Dendritic cell treated with granulocyte-macrophage colony-stimulating factor and Interleukin-4, amounts not matched to agents 40 ng/mL and 50 ng/mL, for 4 days (primary cell): ENCODE results near the gene ST3GAL3.

Experiments used
- H3K27ac Mint-ChIP-seq: one replicate; pipeline ENCODE4 v1.8.0; 2022; ENCODE audit warnings: mild to moderate bottlenecking, mixed read lengths
- H3K27me3 Mint-ChIP-seq: one replicate; pipeline ENCODE4 v1.8.0; 2022; ENCODE audit warnings: mild to moderate bottlenecking, mixed read lengths
- H3K36me3 Mint-ChIP-seq: one replicate; pipeline ENCODE4 v1.8.0; 2022; ENCODE audit warnings: low read depth, mixed read lengths
- H3K4me1 Mint-ChIP-seq: one replicate; pipeline ENCODE4 v1.8.0; 2022; ENCODE audit warnings: low read depth, mixed read lengths
- H3K4me3 Mint-ChIP-seq: one replicate; pipeline ENCODE4 v1.8.0; 2022; ENCODE audit warnings: mild to moderate bottlenecking, moderate library complexity, mixed read lengths
- H3K9me3 Mint-ChIP-seq: one replicate; pipeline ENCODE4 v1.8.0; 2022; ENCODE audit warnings: mixed read lengths
- intact Hi-C: fragments of 100-400 bp; cut with micrococcal nuclease; formaldehyde crosslinking; loops from one replicate; pipeline ENCODE4 v1.15.0; 2022

ST3GAL3 gene

DNA sequence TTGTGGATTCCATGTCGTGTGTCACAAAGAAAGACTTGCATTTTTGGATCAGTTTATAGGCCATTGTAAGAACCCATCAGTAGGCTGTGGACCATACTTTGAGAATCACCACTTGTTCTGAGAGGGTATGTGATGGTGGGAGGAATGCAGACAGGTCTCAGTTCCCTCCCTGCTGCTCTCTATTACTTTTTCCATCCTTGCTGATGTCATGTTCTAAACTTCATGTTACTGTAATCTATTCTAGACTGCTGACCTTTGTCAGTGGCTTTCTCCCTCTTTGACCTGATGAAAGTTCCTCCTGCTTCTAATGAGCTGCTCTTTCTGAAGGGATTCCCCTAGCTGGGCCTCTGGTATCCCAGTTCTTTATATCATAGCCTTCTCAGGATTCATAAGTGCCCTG lies 46.1 kb downstream of the ST3GAL3 start:
- Mint-ChIP-seq H3K36me3 (no peaks in the 10 kb centered on the region), H3K4me3 (no peak overlapping the region), H3K4me1 (no peaks in the 10 kb centered on the region), H3K9me3 (no peaks in the 10 kb centered on the region), H3K27ac (no peak overlapping the region), H3K27me3 (no peaks in the 10 kb centered on the region)
- intact Hi-C loops: no loop called here

DNA sequence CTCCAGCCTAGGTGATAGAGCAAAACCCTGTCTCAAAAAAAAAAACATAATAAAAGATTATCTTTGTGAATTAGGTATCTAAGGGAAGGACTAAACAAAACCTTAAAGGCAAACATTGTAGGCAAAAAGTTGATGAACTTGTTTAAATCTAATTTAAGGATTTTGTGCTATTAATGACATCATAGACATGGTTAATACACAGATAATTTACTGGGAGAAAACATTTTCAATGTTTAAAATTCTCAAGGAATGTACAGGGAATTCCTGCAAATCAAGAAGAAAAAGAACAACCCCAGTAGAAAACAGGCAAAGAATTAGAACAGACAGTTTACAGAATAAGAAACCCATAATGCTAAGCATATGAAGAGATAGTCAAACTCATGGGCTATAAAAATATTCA lies 47.6 kb downstream of the ST3GAL3 start:
- Mint-ChIP-seq H3K4me3 (no peak overlapping the region), H3K27me3 (no peaks in the 10 kb centered on the region), H3K36me3 (no peaks in the 10 kb centered on the region), H3K9me3 (no peaks in the 10 kb centered on the region), H3K27ac (no peak overlapping the region), H3K4me1 (no peaks in the 10 kb centered on the region)
- intact Hi-C loops: no loop called here

DNA sequence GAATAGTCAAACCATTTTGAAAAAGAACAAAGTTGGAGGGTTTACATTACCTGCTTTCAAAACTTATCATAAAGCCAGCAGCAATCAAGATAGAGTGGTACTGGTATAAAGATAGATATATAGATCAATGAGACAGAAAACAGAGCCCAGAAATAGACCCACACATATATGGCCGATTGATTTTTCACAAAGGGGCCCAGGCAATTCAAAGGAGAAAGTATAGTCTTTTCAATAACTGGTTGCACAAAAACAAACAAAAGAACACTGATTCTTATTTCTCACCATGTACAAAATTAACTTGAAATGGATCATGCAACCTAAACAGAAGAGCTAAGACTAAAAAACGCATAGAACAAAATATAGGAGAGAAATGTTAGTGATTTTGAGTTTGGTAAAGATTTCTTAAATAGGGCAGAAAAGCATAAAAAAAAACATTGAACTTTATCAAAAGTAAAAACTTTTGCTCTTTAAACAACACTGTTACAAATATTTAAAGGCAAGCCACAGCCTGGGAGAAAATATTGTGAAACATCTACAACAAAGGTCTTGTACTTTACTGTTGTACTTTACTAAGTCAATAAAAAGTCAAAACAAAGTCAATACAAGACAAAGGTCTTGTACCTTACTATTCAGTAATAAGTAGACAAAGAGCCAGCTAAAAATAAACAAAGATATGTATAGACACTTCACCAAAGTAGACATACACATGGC lies 50.2 kb downstream of the ST3GAL3 start:
- Mint-ChIP-seq H3K27ac (no peak overlapping the region), H3K9me3 (no peaks in the 10 kb centered on the region), H3K36me3 (no peaks in the 10 kb centered on the region), H3K27me3 (no peaks in the 10 kb centered on the region), H3K4me3 (no peak overlapping the region), H3K4me1 (no peaks in the 10 kb centered on the region)
- intact Hi-C loops: no loop called here

DNA sequence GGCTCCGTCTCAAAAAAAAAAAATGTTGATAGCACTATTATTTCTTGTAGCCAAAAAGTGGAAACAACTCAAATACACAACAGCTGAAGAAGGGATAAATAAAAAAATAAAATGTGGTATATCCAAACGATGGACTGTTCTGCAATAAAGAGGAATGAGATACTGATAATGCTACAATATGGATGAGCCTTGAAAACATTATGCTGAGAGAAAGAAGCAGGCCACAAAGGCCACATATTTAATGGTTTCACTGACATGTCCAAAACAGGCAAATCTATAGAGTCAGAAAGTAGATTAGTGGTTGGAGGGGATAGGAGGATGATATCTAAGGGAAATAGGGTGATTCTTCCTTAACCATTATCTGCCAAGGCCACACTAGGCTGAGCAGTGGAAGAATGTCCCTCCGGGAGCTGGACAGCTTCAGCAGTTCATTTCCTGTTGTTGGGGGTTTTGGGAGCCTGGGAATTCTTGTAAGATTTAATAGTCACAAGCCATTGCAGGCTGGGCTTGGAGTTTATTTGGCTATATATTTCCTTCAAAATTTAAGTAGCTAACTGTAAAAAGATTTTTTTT lies 53.5 kb downstream of the ST3GAL3 start:
- Mint-ChIP-seq H3K27ac (no peak overlapping the region), H3K4me1 (peaks cover 12% of the 10 kb centered on the region), H3K9me3 (no peaks in the 10 kb centered on the region), H3K4me3 (no peak overlapping the region), H3K36me3 (no peaks in the 10 kb centered on the region), H3K27me3 (no peaks in the 10 kb centered on the region)
- intact Hi-C loops: no loop called here

DNA sequence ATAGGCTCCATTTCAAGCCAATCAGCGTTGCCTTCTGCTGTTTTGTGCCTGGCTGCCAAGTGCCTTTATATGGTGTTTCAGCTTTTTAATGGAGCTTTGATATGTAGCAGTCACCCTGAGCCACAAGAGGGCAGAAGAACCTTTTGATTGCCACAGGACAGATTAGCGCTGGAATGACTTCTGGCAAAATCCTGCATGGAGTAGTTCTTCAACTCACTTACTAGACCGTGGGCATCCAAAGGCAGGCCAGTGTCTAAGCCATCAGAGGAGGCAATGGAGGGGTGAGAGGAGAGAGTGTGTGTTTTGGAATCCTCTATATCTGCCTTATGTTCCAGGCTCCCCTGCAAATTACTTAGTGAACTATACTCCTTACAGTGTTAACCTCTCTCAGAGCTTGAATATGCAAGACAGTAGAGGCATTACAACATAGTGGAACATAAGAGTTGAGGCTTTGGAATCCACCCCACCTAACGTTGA lies 56.2 kb downstream of the ST3GAL3 start:
- intact Hi-C loops: loop anchor here (1.0 kb wide), 2 partner anchors 171 to 273 kb away; no protein-coding TSS in a partner anchor
- H3K9me3 Mint-ChIP-seq: no peaks in the 10 kb centered on the region
- no peaks in the 10 kb centered on the region for H3K36me3 Mint-ChIP-seq
- peaks cover 12% of the 10 kb centered on the region for H3K4me1 Mint-ChIP-seq
- H3K27me3 Mint-ChIP-seq: no peaks in the 10 kb centered on the region
- no peak overlapping the region for H3K4me3 Mint-ChIP-seq
- H3K27ac Mint-ChIP-seq: no peak overlapping the region

DNA sequence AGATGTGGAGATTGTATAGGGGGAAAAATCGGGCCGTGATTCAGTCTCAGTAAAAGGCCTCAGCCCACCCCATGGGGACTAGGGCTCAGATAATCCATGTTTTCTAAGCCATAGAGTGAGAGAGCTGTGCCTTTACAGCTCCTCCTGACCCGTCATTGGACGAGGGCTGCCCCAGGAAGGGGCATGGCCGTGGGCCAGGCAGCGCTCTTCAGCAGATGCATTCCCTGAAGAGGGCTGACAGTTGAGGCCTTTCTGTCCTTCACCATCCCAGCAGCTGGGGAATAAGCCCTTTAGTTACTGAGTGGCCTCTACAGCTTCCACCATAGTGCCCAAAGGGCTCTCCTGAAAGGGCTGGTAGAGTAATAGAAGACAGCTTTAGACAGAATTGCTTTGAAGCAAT lies 57.2 kb downstream of the ST3GAL3 start:
- H3K4me3 Mint-ChIP-seq: no peak overlapping the region
- no peaks in the 10 kb centered on the region for H3K36me3 Mint-ChIP-seq
- H3K27me3 Mint-ChIP-seq: no peaks in the 10 kb centered on the region
- intact Hi-C loops: no loop called here
- no peak overlapping the region for H3K27ac Mint-ChIP-seq
- peaks cover 12% of the 10 kb centered on the region for H3K4me1 Mint-ChIP-seq
- no peaks in the 10 kb centered on the region for H3K9me3 Mint-ChIP-seq

DNA sequence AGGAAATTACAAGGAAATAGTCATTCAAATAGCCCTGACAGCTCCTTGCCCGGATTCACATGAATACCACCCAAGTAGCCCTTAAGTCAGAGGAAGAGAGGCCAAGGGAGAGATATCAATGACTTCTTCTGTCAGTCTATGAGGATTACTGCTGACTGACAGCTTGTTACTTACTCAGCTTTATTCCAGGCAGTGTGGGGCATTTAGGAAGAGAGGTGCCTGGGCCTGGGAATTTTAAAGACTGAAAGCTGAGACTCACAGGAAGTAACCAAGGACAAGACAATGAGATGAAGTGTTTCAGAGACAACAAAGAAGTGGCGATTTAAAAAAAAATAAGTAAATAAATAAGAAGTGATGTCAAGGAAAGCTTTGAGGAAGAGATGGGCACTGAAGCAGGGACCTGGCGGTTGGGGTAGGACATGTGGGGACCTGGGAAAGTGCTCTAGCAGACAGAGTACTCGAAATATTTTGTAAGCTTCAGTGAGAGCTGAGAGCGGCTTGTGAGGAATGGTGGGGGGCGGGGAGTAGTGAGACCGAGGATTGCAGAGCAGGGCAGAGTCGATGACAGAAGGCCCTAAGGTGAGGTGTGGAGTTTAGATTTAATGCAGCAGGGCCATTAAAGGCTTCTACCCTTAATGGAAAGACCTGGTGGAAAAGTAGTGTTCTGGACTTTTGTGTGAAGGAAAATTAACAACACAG lies 58.9 kb downstream of the ST3GAL3 start:
- Mint-ChIP-seq H3K4me1 (peaks cover 12% of the 10 kb centered on the region), H3K27ac (no peak overlapping the region), H3K4me3 (no peak overlapping the region), H3K27me3 (no peaks in the 10 kb centered on the region), H3K9me3 (no peaks in the 10 kb centered on the region), H3K36me3 (no peaks in the 10 kb centered on the region)
- intact Hi-C loops: no loop called here

DNA sequence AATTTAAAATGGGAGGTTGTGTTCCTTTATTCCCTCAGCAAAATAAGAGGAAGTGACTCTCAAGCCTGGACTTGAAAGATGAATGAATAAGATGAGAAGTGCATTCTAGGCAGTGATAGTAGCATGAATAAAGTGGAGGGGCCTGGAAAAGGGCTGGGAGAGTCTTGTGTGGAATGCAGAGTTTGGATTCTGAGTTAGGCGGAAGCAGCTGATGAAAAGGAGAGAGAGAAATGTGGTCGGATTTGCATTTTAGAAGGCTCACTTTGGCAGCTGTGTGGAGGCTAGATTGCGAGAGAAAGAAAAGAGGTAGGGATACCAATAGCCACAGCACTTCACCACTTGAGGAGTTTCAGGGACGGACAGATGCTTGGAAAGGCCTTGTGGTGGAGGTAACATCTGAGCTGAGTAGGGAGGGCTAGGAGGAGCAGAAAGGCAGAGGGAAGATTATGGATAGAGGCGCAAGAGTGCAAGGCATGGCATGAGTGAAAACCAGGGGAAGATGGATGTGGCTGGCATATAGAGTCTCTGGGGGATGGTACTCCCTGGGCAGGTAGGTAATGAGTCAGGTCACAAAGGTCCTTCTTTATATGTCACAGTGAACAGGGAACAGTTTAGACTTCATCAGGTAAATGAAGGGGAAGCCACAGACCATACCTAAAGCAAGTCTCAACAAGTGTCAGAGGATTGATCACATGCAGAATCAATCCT lies 59.6 kb downstream of the ST3GAL3 start:
- H3K27me3 Mint-ChIP-seq: no peaks in the 10 kb centered on the region
- H3K27ac Mint-ChIP-seq: no peak overlapping the region
- no peaks in the 10 kb centered on the region for H3K9me3 Mint-ChIP-seq
- intact Hi-C loops: no loop called here
- H3K36me3 Mint-ChIP-seq: no peaks in the 10 kb centered on the region
- H3K4me1 Mint-ChIP-seq: peaks cover 12% of the 10 kb centered on the region
- no peak overlapping the region for H3K4me3 Mint-ChIP-seq

DNA sequence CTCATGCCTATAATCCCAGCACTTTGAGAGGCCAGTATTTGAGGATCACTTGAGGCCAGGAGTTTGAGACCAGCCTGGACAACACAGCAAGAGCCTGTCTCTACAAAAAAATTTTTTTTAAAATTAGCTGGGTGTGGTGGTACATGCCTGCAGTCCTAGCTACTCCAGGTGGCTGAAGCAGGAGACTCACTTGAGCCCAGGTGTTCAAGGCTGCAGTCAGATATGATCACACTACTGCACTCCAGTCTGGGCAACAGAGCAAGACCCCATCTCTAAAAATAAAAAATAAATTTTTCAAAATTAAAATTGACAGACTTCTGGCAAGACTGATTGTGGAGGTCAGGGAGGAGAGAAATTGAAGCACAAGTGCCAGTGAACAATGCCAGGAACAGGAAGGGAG lies 60.8 kb downstream of the ST3GAL3 start:
- Mint-ChIP-seq H3K36me3 (no peaks in the 10 kb centered on the region), H3K27me3 (no peaks in the 10 kb centered on the region), H3K27ac (no peak overlapping the region), H3K4me3 (no peak overlapping the region), H3K9me3 (no peaks in the 10 kb centered on the region), H3K4me1 (peaks cover 23% of the 10 kb centered on the region)
- intact Hi-C loops: no loop called here

DNA sequence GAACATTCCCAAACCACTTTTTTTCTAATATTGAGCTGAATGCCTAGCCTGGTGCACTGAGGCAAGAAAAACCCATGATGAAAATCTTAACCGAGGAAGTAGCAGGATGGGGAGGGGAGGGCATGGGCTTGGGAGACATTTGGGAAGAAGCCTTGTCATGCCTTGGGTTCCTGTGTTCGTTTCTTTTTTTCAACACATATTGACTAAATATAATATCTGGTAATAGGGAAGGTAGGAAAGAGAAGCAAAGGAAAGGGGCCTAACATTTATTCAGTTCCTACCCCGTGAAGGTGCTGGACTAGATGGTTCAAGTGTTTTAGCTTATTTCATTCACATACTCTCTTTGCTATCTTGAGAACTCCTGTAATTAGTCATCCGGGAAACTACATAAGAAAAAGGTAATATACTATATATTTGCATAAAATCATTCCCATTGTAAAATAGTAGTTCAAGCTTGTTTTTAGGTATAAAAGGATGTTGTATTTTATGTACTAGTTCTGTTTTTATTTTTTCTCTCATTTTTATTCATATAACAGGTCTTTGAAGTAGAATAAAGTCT lies 62.1 kb downstream of the ST3GAL3 start:
- intact Hi-C loops: no loop called here
- H3K27ac Mint-ChIP-seq: no peak overlapping the region
- H3K4me1 Mint-ChIP-seq: peaks cover 23% of the 10 kb centered on the region

DNA sequence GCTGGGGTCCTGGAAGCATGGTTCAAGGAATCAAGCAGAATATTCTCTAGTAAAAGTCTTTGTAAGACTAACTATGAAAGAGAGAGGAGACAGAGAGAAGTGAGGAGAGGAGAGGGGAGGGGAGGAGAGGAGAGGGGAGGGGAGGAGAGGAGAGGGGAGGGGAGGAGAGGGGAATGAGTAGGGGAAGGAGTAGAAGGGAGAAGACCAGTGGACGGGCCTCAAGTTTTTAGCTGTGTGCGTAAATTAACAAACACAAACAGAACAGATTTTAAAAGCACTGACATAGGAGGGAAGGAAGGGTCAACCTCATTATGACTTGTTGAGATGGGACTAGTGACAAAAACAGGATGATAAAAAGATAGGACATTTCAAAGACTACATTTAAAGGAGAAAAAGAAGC lies 62.8 kb downstream of the ST3GAL3 start:
- H3K4me1 Mint-ChIP-seq: peaks cover 27% of the 10 kb centered on the region
- H3K27ac Mint-ChIP-seq: no peak overlapping the region

More for the DNA sequence above, 62.1 kb downstream of the ST3GAL3 start:
- Mint-ChIP-seq H3K9me3 (no peaks in the 10 kb centered on the region), H3K4me3 (no peak overlapping the region), H3K27me3 (no peaks in the 10 kb centered on the region), H3K36me3 (no peaks in the 10 kb centered on the region)

DNA sequence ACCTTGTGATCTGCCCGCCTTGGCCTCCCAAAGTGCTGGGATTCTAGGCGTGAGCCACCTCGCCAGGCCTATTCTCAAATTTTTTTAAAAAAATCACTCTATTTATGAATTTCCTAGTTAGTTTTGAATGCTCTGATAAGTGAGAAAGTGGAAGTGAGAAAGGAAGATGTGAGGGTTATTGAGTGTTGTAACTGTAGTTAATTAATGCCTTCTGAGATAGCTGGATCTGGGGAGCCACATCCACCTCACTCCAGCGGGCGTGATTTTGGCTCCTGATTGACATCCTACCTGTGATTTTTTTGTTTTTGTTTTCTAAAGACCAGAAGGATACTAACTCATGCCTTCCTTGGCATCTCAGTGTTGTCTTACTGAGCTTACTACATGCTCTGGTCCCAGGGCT lies 65.6 kb downstream of the ST3GAL3 start:
- intact Hi-C loops: loop anchor here (5.0 kb wide), 1 partner anchor 59 kb away; no protein-coding TSS in a partner anchor
- Mint-ChIP-seq H3K4me3 (no peak overlapping the region), H3K4me1 (peaks cover 37% of the 10 kb centered on the region), H3K27me3 (no peaks in the 10 kb centered on the region), H3K36me3 (no peaks in the 10 kb centered on the region), H3K27ac (no peak overlapping the region), H3K9me3 (no peaks in the 10 kb centered on the region)

More for the DNA sequence above, 62.8 kb downstream of the ST3GAL3 start:
- Mint-ChIP-seq H3K27me3 (no peaks in the 10 kb centered on the region), H3K9me3 (no peaks in the 10 kb centered on the region), H3K4me3 (no peak overlapping the region), H3K36me3 (no peaks in the 10 kb centered on the region)
- intact Hi-C loops: loop anchor here (5.0 kb wide), 1 partner anchor 62 kb away; no protein-coding TSS in a partner anchor

DNA sequence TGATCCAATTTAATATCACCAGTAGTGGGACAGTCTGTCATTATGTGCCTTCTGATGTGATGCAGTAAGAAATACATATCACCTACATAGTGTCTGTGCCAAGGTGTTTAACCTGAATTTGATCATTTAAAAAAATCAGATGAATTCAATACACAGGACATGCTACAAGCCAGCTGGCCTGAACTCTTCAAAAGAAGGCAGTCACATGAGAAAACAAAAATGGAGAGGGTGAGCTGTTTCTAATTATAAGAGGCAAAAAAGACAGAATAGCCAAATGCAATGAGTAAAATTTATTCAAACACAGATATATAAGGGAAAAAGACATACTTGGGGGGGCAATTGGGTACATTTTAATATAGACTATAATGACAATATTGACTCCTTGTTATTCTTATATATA lies 66.5 kb downstream of the ST3GAL3 start:
- Mint-ChIP-seq H3K27ac (no peak overlapping the region), H3K9me3 (no peaks in the 10 kb centered on the region), H3K4me1 (peaks cover 37% of the 10 kb centered on the region), H3K27me3 (no peaks in the 10 kb centered on the region), H3K36me3 (no peaks in the 10 kb centered on the region), H3K4me3 (no peak overlapping the region)
- intact Hi-C loops: loop anchor here (5.0 kb wide), 1 partner anchor 58 kb away; no protein-coding TSS in a partner anchor
